GM18498 (cell line): ENCODE measurements around the gene NKX2-4.
"Not testable (repeated sequence)": the region's sequence is repeated elsewhere in the genome, so short reads cannot be mapped to it uniquely, and the experiment has no call there.

Experiments used
- ATAC-seq: cut with Tn5 transposase; IDR thresholded peaks from one replicate; pipeline ENCODE4 v1.9.1; 2021; ENCODE audit warnings: mild to moderate bottlenecking, moderate library complexity; ENCODE audit not compliant: unreplicated experiment

The NKX2-4 gene

DNA sequence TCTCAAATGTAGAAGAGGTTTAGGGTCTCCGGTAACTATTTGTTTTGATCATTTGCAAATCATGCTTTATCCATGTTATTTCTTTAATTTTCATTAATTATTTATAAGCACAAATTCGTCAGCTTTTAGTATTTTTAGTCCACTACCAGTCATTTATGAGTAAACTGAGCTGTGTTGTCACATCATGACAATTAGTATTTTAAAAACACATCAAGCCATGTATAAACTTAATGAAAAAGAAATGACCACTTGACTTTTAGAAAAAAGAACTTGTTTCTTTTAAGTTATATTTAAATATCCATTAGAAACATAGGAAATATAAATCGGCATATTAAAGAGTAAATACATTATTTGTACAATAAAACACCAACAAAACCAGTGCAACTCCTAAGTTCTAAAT, 2.8 kb downstream of the NKX2-4 start:
- no peak for ATAC-seq

DNA sequence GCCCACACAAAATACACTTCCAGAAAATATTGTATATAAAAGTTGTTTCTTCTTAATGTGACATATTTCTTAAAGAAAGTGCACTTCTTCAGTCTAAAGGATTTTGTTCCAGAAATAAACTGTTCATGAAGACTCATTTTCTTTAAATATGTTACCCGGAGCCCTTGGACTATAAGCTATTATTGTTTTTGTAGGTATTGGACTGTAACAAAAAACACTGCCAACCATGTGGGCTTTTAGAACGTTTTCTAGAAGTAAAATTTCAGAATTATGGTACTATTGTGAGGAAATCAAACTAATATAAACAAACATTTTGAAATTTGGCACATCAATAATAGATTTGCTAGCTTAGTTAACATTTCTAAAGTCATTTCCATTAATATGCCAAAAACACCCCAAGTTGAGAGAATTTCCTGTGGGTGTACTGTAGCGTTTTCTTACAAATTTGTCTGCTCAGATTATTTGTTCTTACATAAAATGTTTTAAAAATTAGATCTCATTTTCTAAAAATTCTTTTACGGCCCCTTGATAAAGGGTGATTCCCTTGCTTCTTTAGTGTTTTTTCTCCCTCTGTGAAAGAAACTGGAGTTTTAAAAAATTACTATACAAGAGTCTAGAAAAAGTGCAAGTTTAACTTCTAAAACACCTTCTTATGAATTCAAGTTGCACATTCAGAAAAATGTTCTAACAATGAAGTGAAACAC, 3.4 kb downstream of the NKX2-4 start:
- ATAC-seq: no peak

DNA sequence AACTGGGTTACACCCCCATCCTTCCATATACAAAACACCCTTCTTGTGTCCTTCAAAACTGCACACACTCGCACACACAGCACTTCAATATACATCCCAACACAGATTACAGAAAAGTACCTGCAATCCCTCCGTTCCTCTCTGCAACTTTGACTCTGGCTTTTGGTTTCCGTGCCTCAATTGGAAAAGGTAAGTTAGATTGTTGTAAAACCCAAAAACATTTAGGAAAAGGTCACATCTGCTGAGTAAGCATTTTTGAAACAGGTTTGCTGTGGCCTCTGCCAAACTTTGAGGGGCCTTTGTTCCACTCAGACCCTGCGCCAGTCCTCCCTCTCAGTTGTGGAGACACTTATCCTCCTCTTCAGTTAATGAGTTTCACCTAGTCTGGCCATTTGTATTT, 4.2 kb downstream of the NKX2-4 start:
- ATAC-seq: no peak

- no peak for ATAC-seq
Measured at GRCh38 chr20:21391972-21392352, 5.4 kb downstream of the NKX2-4 start.

DNA sequence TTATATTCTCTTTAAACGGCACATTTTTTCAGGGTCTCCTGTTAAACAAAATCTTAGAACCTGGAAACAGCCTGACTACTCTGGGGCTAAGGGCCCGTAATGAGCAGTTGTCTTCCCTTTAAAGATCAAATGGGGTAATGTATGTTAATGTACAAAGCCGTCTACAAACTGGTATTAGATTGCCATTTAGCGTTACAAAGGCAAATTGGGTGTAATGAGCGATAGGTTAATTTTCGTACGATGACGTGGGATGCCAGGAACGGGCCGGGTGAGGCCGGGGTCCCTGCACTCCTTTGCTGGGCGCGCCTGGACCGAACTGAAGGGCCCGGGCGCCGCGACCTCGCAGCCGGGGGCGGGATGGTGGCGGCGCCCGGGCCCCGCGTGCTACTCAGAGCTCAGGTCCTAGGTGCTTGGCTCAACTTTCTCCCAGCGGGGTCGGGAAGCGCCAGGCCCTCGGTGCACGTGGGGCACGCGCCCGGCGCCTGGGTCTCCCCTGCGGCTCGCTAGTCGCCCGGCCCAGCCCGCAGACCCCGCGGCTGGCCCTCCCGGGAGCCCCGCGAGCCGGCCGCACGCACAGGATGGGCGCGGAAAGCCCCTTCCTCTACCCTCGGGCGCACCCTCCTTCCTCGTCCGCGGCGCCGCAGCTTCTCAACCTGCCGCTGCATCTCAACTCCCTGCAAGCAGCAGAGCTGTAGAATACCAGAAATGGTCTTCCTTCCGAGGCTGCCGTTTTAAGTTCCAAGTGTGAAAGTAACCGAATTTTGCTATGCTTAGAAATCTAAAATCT, 5.9 kb downstream of the NKX2-4 start:
- ATAC-seq: no peak

DNA sequence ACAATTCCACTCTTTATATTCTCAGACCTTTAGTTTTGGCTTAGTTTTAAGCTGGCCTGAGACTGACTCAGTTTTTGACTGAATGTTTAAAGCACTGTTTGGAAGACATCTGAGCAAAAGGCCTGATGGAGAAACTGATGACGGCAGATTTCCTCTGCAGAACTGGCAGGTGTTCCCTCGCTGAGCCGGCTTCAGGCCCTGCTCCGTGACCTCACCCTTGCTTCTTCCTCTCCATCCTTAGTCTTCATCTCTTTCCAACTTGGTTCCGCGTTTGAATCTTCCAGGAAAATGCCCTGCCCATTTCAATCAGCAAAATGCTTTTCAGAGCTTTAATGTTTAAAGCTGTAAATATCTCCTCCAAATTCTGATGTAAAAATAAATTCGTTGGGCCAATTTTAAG, 6.6 kb downstream of the NKX2-4 start:
- no peak for ATAC-seq

DNA sequence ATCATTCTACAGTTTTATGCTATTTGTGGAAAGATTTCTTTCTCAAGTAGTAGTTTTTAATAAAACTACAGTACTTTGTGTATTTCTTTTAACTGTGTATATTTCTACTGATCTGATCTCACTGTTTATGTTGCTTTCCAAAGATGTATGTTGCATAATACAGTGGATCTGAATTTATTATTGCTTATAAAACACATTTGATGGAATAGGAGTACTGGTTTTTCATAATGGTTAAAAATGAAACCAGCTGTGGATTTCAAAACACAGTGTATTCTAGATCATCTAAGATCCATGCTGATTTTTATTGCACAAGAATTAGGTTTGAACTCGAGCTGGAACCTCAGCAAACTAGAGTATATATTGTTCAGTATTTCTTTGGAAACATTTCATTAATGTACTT, 8.0 kb downstream of the NKX2-4 start:
- no peak for ATAC-seq

GRCh38 chr20:21388566-21388965, 8.8 kb downstream of the NKX2-4 start:
- no peak for ATAC-seq

- no peak for ATAC-seq
Measured at GRCh38 chr20:21387528-21387927, 9.8 kb downstream of the NKX2-4 start.

DNA sequence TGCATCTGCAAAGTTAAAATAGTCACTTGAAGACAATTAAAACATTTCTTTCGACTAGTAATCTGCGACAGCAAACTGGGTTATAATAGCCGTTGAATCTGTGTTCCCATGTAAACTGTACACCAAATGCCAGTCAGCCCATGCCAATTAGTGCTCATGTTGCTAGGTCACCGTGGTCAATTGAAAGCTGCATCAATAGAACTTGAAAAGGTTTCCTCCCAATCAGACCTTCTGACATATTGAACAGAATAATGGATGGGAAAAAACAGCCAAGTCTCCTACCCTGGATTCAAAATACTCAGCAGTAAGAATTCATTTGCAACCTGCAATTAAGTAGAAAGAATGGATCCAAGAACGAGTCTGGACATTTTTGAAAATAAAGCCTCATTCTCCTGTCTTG, 11.2 kb downstream of the NKX2-4 start:
- ATAC-seq: no peak

GRCh38 chr20:21384308-21384892, 12.9 kb downstream of the NKX2-4 start:
- ATAC-seq: no peak

DNA sequence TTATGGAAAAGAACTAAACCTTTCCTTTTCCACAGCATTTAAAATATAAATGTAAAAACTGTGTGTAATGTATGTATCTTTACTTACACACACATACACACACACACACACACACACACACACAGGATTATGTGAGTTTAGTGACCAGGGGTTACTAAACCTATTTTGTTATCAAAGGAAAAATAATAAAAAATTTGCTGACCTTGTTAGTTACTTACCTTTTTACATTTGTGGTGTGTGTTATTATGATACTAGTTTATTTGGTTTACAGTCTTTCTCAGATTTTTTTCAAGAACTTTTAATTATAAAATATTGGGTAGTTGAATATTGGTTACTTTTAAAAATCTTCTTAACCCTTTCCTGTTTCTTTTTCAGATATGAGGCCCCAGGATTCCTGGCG, 15.7 kb downstream of the NKX2-4 start:
- no peak for ATAC-seq

DNA sequence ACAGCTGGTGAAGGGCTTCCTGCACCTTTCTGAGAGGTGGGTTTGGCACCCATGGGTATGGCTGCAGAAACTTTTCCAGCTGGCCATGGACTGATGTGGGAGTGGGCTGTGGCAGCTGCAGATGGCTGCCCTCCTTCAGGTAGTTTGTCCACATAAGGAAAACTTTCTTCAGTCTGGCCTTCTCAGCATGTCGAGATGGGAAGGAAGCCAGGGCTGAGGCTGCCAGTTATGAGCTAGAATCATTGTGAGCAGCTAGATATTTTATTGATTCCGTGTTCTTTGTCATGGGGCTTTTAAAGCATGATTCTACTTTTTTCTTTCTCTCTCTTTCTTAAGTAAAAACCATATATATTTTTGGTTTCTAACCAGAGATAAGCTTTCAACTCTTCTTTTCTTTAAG, 16.6 kb downstream of the NKX2-4 start:
- no peak for ATAC-seq

GRCh38 chr20:21378259-21378658, 19.1 kb downstream of the NKX2-4 start:
- ATAC-seq: no peak

DNA sequence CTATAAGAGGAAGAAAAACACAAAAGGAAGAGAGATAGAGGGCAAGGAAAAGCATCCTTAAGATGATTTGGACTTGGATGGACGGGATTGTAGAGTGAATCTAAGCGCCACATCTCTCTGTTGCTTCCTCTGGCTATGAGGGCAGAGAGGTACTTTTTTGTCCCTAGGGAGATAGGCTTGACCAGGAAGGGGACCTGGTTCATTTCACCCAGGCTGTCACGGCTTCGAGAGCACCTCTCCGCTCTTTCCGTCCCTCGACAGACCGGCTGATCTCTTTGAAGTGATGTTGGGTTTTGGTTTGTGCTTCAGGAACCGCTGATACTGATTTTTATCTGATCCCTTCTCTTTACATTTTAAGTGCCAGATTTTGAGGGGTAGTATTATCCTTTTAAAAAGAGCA, 19.6 kb downstream of the NKX2-4 start:
- no peak for ATAC-seq

- no peak for ATAC-seq
Measured at GRCh38 chr20:21376626-21377025, 20.7 kb downstream of the NKX2-4 start.

GRCh38 chr20:21373436-21373835, 23.9 kb downstream of the NKX2-4 start:
- no peak for ATAC-seq

- ATAC-seq: no peak
Measured at GRCh38 chr20:21372016-21372415, 25.3 kb downstream of the NKX2-4 start.

DNA sequence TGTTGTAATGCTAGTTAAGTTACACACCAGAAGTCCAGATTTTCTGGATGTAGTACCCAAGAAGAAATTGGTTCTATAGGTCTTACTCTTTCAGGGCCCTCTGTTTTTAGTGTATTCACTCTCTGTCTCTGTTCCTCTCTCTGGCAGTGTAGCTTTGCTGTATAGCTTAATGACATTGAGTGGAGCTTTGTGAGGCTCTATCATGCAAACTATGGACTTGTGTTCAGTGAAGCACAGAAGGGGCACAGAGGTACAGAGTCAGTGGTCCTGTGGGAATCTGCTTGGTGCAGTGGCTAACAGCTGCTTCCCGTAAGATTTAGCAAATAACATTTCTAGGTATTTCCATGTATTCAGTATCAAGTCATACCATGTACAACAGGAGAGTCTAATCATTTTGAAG, 26.1 kb downstream of the NKX2-4 start:
- no peak for ATAC-seq

GRCh38 chr20:21368791-21369190, 28.5 kb downstream of the NKX2-4 start:
- no peak for ATAC-seq

DNA sequence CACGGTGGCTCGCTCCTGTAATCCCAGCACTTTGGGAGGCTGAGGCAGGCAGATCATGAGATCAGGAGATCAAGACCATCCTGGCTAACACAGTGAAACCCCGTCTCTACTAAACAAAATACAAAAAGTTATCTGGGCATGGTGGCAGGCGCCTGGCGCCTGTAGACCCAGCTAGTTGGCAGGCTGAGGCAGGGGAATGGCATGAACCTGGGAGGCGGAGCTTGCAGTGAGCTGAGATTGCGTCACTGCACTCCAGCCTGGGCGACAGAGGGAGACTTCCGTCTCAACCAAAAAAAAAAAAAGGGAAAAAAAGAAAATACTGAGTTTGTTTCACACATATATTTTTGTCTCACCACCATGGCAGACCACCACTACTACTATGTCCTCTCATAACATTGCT, 31.1 kb downstream of the NKX2-4 start:
- not testable (repeated sequence) for ATAC-seq

GRCh38 chr20:21365771-21366170, 31.6 kb downstream of the NKX2-4 start:
- ATAC-seq: no peak
